Stimulated activated CD4-positive, alpha-beta T cell treated with anti-CD3 and anti-CD28 coated beads, Interleukin-2, amount 100 ng/mL, for 4 hours (primary cell): ENCODE measurements around the gene GXYLT2.

ENCODE experiments used
- DNase-seq: peaks from one replicate; pipeline ENCODE4 v3.0.0-alpha.2; 2020; ENCODE audit warnings: low read depth

Gene GXYLT2

GRCh38 chr3:72938471-72939265 is 50.8 kb downstream of the GXYLT2 start:
- DNase-seq: no peak

GRCh38 chr3:72941245-72941644 is 53.4 kb downstream of the GXYLT2 start:
- DNase-seq: no peak

GRCh38 chr3:72942427-72942826 is 54.6 kb downstream of the GXYLT2 start:
- DNase-seq: no peak

GRCh38 chr3:72944696-72945095 is 56.9 kb downstream of the GXYLT2 start:
- no peak for DNase-seq

GRCh38 chr3:72947715-72948490 is 60.1 kb downstream of the GXYLT2 start:
- no peak for DNase-seq

GRCh38 chr3:72949016-72949415 is 61.2 kb downstream of the GXYLT2 start:
- DNase-seq: no peak

- DNase-seq: no peak
Observed at GRCh38 chr3:72950372-72950771, 62.5 kb downstream of the GXYLT2 start.

GRCh38 chr3:72950801-72951200 is 63.0 kb downstream of the GXYLT2 start:
- no peak for DNase-seq

- no peak for DNase-seq
Observed at GRCh38 chr3:72951259-72951722, 63.4 kb downstream of the GXYLT2 start.

- no peak for DNase-seq
Observed at GRCh38 chr3:72953325-72953956, 65.6 kb downstream of the GXYLT2 start.

GRCh38 chr3:72957297-72957696 is 69.5 kb downstream of the GXYLT2 start:
- DNase-seq: no peak

GRCh38 chr3:72959336-72959735 is 71.5 kb downstream of the GXYLT2 start:
- no peak for DNase-seq

- no peak for DNase-seq
Observed at GRCh38 chr3:72960812-72961518, 73.1 kb downstream of the GXYLT2 start.

- DNase-seq: no peak
Observed at GRCh38 chr3:72961752-72962151, 73.9 kb downstream of the GXYLT2 start.

- no peak for DNase-seq
Observed at GRCh38 chr3:72962317-72962716, 74.5 kb downstream of the GXYLT2 start.

GRCh38 chr3:72964633-72965032 is 76.8 kb downstream of the GXYLT2 start:
- no peak for DNase-seq

- no peak for DNase-seq
Observed at GRCh38 chr3:72968266-72968664, 80.4 kb downstream of the GXYLT2 start.

GRCh38 chr3:72969766-72970165 is 81.9 kb downstream of the GXYLT2 start:
- no peak for DNase-seq

- no peak for DNase-seq
Observed at GRCh38 chr3:72970942-72971341, 83.1 kb downstream of the GXYLT2 start.

- no peak for DNase-seq
Observed at GRCh38 chr3:72972706-72973030, 84.8 kb downstream of the GXYLT2 start.

- DNase-seq: no peak
Observed at GRCh38 chr3:72973031-72973723, 85.3 kb downstream of the GXYLT2 start.

GRCh38 chr3:72973786-72974185 is 85.9 kb downstream of the GXYLT2 start:
- no peak for DNase-seq
